ENCODE results near the gene COL15A1.

GRCh38 chr9:99072040-99072394 lies 128.3 kb downstream of the COL15A1 start:
- no peak for TF ChIP-seq POLR2A (IDR thresholded peaks at IDR 0.05)
- no peak for TF ChIP-seq CTCF (IDR thresholded peaks at IDR 0.05)

All from Peyer's patch (tissue), 4 donors.